NB4 (cell line): Measurements from ENCODE around the gene GSTO2.
A peak's percentile ranks its signal among the peaks of the same experiment; 100 is the strongest.

Experiments used
- POLR2A ChIP-seq: IDR thresholded peaks from 2 replicates; pipeline ENCODE4 v1.6.1; 2011; ENCODE audit warnings: mild to moderate bottlenecking; ENCODE audit not compliant: insufficient read length; ENCODE audit errors: extremely low read depth
- TF ChIP-seq, protein P1 (sequence below): IDR thresholded peaks from one replicate; pipeline ENCODE4 v1.5.1; 2012; ENCODE audit warnings: low read depth, low read length
- TF ChIP-seq, protein P2 (sequence below): IDR thresholded peaks from 2 replicates; pipeline ENCODE4 v1.6.1; 2011; ENCODE audit warnings: low read depth, low read length

DNA sequence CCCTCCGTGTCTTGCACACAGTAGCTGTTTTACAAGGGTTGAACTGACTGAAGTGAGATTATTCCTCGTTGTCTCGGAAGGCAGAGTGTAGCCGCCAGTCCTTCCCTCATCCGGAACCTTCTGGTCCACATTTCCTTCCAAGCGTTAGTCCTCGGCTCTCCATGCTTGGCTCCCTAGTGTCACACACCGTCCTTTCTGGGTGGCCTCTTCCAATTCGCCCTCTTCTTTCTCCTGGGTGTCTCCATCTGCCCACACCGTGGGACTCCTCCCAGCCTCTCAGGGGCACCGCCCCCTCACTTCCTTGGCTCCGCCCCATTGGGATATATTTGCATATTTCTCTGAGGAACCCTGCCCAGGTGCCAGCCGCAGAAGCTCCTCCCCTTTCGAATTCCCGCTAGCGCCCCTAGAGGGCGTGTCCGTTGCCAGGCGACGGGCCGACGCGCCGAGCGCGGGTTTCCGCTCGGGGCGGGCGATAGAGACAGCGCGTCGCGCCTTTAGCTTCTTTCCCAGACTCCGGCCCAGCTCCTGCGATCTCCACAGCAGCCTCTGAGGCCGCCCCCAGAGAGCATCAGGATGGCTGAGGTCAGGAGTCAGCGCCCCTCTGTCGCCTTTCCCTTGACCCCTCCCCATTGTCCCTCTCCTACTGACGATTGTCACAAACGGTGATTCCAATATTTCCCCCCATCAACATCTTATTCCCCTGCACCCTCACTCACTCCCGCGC is 84.5 kb downstream of the GSTO2 start, which contains the start of gene CFAP58:
- TF ChIP-seq, protein P1, sequence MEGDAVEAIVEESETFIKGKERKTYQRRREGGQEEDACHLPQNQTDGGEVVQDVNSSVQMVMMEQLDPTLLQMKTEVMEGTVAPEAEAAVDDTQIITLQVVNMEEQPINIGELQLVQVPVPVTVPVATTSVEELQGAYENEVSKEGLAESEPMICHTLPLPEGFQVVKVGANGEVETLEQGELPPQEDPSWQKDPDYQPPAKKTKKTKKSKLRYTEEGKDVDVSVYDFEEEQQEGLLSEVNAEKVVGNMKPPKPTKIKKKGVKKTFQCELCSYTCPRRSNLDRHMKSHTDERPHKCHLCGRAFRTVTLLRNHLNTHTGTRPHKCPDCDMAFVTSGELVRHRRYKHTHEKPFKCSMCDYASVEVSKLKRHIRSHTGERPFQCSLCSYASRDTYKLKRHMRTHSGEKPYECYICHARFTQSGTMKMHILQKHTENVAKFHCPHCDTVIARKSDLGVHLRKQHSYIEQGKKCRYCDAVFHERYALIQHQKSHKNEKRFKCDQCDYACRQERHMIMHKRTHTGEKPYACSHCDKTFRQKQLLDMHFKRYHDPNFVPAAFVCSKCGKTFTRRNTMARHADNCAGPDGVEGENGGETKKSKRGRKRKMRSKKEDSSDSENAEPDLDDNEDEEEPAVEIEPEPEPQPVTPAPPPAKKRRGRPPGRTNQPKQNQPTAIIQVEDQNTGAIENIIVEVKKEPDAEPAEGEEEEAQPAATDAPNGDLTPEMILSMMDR, result peak; percentile 60
- TF ChIP-seq, protein P2, sequence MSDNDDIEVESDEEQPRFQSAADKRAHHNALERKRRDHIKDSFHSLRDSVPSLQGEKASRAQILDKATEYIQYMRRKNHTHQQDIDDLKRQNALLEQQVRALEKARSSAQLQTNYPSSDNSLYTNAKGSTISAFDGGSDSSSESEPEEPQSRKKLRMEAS, result no peak
- no peak for TF ChIP-seq POLR2A
